GM12891 (cell line): ENCODE data around the gene MRTO4.
"Not testable (repeated sequence)": the region's sequence is repeated elsewhere in the genome, so short reads cannot be mapped to it uniquely, and the experiment has no call there.

Experiments used
- PAX5 ChIP-seq: IDR thresholded peaks from 2 replicates; pipeline ENCODE4 v1.6.1; 2011; ENCODE audit warnings: low read length, moderate library complexity, mild to moderate bottlenecking; ENCODE audit not compliant: insufficient read depth, severe bottlenecking
- POLR2A ChIP-seq: IDR thresholded peaks from 2 replicates; pipeline ENCODE4 v1.6.1; 2011; ENCODE audit warnings: low read depth, low read length, control low read depth
- POLR2AphosphoS5 ChIP-seq: IDR thresholded peaks from 2 replicates; pipeline ENCODE4 v1.6.1; 2011; ENCODE audit warnings: low read depth, low read length, control low read depth
- SPI1 ChIP-seq: IDR thresholded peaks from 2 replicates; pipeline ENCODE4 v1.6.1; 2011; ENCODE audit warnings: low read depth, low read length, control low read depth
- TAF1 ChIP-seq: IDR thresholded peaks from 2 replicates; pipeline ENCODE4 v1.6.1; 2011; ENCODE audit warnings: low read depth, low read length, control low read depth

- TF ChIP-seq POLR2AphosphoS5, POLR2A, TAF1, PAX5, SPI1: not testable (repeated sequence)
Measured at GRCh38 chr1:19269427-19270342, 18.1 kb downstream of the MRTO4 start.
